ENCODE results near the gene OVCH2.
"Not testable (repeated sequence)": the region's sequence is repeated elsewhere in the genome, so short reads cannot be mapped to it uniquely, and the experiment has no call there.

OVCH2 gene, protein sequence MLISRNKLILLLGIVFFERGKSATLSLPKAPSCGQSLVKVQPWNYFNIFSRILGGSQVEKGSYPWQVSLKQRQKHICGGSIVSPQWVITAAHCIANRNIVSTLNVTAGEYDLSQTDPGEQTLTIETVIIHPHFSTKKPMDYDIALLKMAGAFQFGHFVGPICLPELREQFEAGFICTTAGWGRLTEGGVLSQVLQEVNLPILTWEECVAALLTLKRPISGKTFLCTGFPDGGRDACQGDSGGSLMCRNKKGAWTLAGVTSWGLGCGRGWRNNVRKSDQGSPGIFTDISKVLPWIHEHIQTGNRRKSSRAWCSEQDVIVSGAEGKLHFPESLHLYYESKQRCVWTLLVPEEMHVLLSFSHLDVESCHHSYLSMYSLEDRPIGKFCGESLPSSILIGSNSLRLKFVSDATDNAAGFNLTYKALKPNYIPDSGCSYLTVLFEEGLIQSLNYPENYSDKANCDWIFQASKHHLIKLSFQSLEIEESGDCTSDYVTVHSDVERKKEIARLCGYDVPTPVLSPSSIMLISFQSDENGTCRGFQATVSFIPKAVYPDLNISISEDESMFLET

DNA sequence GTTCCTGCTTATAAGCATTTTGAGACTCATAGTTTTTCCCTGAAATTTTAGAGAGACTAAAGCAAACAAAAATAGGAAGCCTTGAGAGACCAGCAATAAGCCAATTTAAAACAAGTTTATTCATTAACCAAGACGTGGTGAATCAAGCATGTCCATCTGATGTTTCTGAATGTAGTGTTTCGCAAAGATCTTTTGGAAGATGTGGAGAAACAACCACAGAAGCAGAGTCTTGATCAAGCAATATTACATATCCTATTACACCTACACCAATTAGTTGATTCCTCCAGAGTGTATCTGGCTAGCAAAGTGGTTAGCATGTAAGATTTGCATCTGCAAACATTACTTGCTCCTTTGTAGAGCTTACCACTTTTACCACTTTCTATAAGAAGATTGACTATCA is at the start of gene OVCH2:
Gene OVCH2, minus strand, starts transcription at position 101 of the 400 bp plus-strand sequence. Its CDS starts 83 bp downstream, at position 18.
- DNase-seq (ENCODE audit: low read depth in 2 of 2) = no peak

DNA sequence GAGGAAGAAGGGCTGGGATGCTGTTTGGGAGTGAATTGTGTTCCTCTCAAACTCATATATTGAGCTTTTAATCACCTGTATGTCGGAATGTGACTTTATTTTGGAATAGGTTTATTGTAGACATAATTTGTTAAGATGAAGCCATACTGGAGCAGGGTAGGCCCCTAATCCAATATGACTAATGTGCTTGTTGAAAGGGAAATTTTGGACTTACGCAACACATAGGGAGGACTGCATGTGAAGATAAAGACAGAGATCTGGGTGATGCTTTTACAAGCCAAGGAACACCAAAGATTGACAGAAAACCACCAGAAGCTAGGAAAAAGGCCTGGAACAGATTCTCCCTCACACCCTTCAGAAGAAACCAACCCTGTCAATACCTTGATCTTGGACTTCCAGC is 43.2 kb upstream of the OVCH2 start:
- DNase-seq (ENCODE audit: low read depth in 2 of 2) = no peak

DNA sequence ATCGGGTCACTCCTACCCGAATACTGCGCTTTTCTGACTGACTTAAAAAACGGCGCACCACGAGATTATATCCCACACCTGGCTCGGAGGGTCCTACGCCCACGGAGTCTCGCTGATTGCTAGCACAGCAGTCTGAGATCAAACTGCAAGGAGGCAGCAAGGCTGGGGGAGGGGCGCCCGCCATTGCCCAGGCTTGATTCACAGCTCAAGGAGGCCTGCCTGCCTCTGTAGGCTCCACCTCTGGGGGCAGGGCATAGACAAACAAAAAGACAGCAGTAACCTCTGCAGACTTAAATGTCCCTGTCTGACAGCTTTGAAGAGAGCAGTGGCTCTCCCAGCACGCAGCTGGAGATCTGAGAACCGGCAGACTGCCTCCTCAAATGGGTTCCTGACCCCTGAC is 28.5 kb upstream of the OVCH2 start:
- not testable (repeated sequence) for DNase-seq (ENCODE audit: low read depth in 2 of 2)

DNA sequence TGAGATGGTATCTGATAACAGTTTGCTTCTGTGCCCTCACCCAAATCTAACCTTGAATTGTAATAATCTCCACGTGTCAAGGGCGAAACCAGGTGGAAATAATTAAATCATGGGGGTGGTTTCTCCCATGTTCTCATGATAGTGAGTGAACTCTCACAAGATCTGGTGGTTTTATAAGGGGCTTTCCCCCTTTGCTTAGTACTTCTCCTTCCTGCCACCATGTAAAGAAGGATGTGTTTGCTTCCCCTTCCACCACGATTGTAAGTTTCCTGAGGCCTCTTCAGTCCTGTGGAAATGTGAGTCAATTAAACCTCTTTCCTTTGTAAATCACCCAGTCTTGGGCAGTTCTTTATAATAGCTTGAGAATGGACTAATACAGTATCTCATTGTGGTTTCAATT is 8.5 kb upstream of the OVCH2 start:
- no peak for DNase-seq (ENCODE audit: low read depth in 2 of 2)

DNA sequence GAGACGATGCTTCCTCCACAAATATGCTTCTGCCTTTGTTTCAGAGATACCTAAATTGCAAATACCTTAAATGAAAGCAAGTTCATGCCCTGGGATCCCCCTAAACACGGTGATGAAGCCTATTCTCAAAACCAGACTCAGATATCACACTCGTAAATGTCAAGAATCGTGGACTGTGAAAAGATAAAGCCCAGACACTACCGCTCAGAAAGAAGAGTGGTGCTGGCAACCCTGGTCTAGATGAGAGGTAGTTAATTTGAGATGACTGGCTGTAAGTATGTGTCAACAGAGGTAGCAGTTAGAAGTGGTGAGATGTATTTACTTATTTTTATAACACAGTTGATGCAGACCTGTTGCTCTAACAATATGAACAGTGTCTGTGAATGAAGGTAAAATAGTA is 2.5 kb downstream of the OVCH2 start:
- DNase-seq (ENCODE audit: low read depth in 2 of 2) = no peak

DNA sequence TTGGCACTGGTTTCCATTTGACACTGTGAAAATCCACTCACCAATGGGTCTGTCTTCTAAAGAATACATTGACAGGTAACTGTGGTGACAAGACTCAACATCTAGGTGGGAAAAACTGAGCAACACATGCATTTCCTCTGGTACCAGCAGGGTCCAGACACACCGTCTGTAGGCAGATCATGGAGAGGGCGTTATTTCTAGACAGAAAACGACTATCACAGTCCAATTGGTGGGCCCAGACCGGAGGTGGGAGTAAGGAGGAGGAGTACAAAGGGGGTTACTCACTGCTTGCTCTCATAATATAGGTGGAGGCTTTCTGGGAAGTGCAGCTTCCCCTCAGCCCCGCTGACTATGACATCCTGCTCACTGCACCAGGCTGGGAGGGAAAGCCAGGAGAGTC is 9.9 kb downstream of the OVCH2 start:
- DNase-seq (ENCODE audit: low read depth in 2 of 2) = no peak

DNA sequence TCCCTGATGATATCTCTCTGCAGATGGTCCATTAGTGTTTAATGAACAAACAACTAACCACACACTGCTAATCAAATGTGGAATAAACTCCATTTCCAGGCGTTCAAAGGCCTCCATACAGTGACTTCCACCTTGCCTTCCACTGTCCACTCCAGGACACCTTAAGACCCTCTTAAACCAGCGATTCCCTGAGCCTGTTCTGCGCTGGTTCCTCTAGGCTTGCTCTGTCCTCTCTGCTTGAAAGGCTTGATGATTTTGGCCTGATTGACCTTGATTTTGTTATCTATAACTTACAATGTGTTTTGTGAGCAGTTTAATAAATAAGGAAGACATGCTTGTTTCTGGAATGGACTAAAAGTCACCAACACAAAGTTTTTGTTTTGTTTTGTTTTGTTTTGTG is 12.0 kb downstream of the OVCH2 start:
- no peak for DNase-seq (ENCODE audit: low read depth in 2 of 2)

DNA sequence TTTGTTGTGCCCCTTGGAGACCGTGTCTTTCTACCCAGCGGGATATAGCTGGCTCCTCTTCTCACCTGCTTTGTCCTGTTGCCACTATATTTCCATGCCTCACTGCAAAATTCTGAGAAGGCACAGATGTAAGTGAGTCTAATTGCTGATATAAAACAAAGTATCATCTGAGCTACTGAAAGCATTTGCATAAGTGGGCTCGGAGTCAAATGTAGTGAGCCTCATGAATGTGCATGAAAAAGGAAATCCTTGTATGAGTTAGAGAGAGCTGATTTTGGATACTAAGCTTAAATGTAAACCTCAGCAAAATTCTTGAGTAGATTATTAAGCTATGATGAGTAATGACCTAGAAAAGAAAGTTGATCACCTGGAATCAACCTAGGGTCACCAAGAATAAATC is 13.9 kb downstream of the OVCH2 start:
- no peak for DNase-seq (ENCODE audit: low read depth in 2 of 2)

DNA sequence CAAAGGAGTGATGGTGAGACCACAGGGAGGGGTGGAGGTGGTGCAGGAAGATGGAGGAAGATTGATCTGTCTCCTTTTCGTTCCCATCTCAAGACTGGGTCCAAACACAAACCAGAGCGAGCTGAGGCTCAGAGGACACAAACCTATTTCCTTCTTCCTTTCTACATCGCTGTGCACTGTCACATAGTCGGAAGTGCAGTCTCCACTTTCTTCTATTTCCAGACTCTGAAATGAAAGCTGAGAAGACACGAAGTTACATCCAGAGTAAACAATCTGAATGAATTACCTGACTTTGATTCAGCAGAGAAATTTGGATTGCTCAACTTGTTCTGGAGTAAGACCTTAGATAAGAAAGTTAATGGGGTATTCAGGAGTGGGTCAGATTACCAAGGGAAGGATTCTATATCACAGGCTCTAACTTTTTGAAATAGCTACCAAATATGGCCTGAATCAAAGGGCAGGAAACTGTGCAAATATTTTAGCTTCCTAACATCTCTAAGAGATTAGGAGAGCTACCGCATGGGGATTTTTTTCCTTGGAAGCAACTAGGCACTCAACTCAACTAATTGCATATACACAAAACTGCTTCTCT is 14.4 kb downstream of the OVCH2 start:
- no peak for DNase-seq (ENCODE audit: low read depth in 2 of 2)

DNA sequence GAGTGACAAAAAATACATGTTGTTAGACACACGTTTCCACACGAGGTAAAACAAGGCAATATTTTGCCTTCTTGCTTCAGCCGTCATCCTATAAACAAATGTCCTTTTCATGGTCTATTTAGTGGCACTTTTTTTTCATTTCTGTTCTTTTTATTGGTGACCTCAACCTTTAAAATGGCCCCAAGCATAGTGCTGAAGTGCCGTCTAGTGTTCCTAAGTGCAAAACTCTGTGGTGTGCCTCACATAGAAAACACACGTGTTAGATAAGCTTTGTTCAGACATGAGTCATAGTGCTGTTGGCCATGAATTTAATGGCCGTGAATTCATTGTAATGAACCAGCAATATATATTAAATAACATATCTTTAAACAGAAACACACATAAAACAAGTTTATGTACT is 15.6 kb downstream of the OVCH2 start:
- DNase-seq (ENCODE audit: low read depth in 2 of 2) = no peak

DNA sequence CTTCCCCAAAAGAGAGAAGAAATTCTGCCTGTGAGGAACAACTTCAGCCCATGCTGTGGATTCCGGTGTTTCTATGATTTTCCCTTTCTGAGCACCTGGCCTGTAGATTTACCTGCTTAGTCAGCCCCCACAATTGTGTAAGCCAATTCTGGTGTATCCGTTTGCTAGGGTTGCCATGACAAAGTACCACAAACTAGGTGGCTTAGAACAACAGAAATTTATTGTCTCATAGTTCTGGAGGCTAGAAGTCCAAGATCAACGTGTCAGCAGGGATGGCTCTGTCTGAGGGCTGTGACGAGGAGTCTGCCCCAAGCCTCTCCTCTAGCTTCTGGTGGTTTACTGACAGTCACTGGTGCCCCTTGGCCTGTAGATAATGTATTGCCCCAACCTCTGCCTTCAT is 17.0 kb downstream of the OVCH2 start:
- DNase-seq (ENCODE audit: low read depth in 2 of 2) = no peak

DNA sequence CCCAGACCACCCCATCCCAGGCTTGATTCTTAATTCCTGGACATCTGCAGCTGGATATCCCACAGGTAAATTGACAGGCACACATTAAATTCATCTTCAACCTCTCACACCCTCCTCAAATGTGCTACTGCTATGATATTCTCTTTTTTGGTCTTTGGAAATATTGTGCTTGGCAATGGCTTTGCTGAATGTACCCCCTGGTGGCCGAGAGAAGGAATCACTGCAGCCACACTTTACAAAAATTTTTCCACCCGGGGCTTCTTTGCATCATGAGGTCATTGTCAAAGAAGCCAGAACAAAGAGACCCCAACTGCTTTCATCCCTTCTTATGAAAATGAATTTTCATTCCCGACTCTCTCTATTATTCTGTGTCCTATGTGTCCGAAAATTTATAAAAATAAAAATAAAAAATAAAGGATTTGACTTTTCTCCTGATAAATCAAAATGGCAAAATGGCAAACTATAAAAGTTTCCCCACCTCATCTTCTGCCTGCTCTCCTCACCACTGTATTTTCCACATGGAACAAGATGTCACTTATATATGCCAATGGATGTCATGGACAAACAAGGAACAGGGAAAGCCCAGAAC is 17.9 kb downstream of the OVCH2 start:
- no peak for DNase-seq (ENCODE audit: low read depth in 2 of 2)

DNA sequence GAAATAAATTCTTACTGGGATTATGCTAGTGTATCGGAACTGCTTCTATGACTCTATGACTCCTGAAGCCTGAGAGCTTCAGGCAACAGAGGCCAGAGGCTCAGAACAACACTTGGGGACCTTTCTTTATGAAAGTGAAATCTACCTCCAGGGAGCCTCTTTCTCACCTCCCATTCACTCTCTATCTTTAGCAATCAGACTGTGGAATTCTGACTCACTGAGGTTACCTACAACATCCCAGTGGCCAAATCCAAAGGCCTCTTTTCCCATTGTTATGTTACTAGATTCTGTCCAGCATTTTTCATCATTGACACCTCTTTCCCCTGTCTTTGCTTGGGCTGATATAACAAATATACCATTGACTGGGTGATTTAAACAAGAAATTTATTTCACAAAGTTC is 18.9 kb downstream of the OVCH2 start:
- no peak for DNase-seq (ENCODE audit: low read depth in 2 of 2)

DNA sequence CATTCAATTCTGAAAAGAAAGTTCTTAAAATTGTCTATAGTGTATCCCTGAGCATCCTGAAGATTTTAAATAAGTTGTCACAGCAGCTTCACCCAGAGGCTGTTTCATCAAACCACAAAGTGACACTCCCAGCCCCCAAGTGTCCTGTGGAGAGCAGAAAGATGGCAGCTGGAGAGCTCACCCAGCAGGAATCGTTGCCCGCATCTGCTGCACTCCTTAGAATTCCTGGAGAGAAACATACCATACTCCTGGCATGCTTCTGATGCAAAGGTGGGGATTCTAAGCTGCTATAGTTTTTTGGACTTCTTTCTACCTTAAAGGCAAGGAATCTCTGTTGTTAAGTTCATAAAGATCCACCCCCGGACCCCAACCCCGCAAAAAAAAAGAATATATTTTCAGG is 19.5 kb downstream of the OVCH2 start:
- no peak for DNase-seq (ENCODE audit: low read depth in 2 of 2)

DNA sequence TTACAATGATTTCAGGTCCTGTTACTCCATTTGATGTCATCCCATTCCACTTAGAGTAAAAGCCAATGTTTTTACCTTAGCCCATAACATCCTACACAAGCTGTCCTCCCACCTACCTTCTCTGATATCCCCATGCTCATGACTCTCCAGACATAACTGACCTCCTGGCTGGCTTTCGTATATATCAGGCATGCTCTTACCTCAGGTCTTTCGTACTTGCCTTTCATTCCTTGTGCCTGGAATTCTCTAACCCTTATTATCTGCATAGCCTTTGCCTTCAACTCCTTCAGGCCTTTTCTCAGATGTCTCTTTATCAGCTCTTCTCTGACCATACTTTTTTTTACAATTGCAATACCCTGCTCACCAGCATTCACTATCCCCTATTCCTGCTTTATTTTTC is 22.7 kb downstream of the OVCH2 start:
- no peak for DNase-seq (ENCODE audit: low read depth in 2 of 2)

DNA sequence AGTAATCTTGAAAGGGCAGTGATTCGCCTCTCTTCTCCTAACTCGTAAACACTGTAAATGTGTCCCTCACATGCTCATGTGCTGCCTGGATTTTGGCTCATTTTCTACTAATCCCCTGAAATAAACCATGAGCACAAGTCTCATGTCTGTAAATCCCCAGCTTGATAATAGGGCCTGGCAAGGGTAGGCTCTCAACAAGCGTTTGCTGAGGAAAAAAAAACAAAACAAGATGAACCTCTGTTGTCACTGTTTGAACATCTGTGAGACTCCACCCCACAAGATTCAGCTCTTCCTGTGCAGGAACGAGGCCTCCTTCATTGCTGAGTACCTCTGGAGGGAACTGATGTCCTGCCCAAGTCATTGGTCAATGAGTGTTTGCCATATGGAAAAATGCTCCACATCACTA is 28.5 kb downstream of the OVCH2 start:
- no peak for DNase-seq (ENCODE audit: low read depth in 2 of 2)

DNA sequence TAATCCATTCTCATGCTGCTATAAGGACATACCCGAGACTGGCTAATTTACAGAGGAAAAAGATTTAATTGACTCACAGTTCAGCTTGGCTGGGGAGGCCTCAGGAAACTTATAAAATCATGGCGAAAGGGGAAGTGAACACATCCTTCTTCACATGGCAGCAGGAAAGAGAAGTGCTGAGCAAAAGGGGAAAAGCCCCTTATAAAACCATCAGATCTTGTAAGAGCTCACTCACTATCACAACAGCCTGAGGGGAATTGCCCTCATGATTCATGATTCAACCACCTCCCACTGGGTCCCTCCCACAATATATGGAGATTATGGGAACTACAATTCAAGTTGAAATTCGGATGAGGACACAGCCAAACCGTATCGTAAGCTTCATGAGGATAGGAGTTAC is 29.2 kb downstream of the OVCH2 start:
- DNase-seq (ENCODE audit: low read depth in 2 of 2) = no peak

DNA sequence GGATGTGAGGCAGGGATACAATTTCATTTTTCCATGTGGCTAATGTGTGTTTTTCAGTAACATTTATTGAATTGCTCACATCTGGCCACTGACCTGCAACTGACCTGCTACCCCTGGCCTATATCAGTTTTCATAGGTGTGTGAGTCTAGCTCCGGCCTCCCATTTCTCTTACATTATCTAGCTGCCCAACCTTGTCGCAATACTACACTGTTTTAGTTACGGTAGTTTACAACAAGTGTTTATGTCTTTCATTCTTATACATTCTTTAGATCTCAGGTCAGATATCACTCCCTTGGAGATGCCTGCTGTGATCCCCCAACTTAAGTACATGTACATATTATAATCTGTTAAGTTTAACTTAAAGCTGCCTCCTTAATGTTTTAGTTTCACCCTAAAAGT is 30.6 kb downstream of the OVCH2 start:
- no peak for DNase-seq (ENCODE audit: low read depth in 2 of 2)

DNA sequence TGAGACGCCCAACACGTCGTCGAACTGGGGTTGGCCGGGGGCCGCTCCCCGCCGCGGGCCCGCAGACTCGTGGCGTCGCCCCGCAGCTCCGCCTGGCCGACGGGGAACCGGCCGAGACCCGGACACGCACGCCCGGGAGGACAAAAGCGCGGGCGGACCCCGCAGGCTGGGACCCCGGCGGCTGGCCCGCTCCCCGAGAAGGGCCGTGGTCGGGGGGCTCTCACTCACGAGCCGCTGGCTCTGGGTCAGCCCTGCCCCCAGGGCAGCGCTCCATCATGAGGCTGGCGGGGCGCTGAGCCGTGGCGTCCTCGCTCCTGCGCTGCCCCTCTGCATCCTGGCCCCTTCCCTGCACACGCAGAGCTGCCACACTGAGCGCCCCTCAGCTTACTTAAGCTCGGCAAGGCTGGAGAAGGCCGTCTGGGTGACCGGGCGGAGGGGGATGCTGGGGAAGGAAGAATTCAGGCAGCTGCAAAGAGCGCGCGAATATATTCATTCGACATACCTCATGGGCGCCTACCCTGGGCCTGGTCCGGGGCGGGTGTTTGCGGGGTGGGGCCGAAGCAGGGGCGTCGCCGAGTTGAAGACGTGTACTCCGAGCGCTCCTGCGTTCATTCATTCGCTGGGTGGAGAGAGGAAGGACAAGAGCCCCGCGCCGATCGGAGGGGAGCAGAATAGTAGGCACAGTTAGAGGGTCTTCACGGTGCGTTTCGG is 32.4 kb downstream of the OVCH2 start:
- no peak for DNase-seq (ENCODE audit: low read depth in 2 of 2)

DNA sequence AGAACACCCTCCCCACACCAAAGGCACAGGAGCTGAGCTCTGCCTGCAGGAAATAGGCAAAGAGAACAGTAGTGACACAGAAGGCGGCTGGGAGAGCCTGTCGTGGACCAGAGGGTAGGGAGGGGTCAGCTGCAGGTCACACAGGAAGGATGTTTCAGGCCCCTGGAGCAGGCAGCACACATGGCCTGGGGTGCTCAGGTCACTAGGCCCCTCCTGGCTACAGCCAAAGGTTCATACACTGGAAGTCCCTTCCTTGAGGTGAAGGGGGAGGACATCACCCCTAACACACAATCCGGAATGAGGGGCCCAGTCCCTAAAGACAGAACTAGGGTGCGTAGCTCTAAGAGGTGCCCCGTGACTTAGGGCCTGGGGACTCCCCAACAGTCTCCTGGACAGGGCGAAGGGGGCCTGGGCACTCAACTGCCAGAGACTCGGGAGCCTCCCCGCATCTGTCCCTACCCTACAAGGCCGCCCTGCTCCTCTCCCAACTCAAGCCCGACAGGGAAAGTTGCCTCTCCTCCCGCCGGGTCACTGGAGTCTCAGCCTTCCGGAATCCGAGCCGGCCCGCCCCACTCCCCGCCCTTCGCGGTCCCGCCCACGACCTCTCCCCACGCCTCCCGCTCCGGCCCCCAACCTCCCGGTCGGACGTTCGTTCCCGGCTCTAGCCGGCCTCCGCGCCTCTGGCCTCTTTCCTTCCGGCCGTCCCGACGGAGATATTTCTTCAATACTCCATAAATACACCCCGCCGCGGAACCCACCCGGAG is 33.1 kb downstream of the OVCH2 start, which contains the start of gene CYB5R2:
Gene CYB5R2, minus strand, starts transcription at position 541 of the 764 bp plus-strand sequence. CDS start 675 bp downstream, outside the sequence.
- no peak for DNase-seq (ENCODE audit: low read depth in 2 of 2)

DNA sequence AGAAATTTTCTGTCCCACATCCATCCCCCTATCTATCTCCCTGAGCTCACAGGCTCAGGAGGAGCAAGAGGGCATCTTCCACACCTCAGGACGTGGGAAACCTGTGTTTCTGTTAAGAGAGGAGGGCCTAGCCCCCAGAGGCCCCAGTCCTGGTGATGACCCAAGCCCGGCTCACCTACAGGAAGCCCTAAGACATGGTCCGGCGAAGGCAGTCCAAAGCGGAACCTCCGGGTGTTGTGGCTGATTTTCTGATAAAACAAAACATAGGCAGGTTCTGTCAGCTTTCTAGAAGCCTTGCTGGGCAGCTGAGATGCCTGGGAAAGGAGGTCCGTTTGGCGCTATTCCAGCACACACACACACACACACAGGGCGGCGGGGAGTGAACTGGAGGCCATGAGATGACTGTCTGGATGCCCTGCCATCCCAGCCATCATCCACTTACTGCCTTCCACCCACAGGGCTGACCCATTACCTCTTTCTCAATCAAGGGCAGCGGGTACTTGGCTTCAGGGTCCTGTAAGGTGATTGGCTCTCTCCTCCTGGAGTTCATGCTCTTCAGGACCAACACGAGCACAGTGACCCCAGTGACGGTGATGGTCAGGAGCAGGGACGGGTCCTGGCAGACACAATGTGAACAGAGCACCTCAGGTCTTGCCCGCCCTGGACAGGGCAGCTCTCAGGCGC is 33.9 kb downstream of the OVCH2 start:
- no peak for DNase-seq (ENCODE audit: low read depth in 2 of 2)

All from activated CD4-positive, alpha-beta T cell treated with anti-CD3 and anti-CD28 coated beads for 24 hours (primary cell).